ENCODE measurements around the gene NUP107. TPM values are rescaled to one million over a fixed set of nuclear protein-coding genes. Genes with fewer than 3 reads are reported as not detected.

Gene NUP107
- total and polyA plus RNA-seq, 3 experiments from 2014 or later = 25.3 to 132 (median 120) TPM

- Mint-ChIP-seq H3K27me3 (no peaks in the 10 kb centered on the region), H3K4me3 (no peak overlapping the region), H3K9me3 (no peaks in the 10 kb centered on the region), H3K4me1 (no peaks in the 10 kb centered on the region), H3K27ac (no peak overlapping the region), H3K36me3 (peaks cover 0 to 4% (median 0%) of the 10 kb centered on the region in 3 donors)
- H3K4me1 ChIP-seq (ENCODE audit: insufficient read depth, low read length) = no peaks in the 10 kb centered on the region
- H3K36me3 ChIP-seq (ENCODE audit: insufficient read depth, low read length) = no peaks in the 10 kb centered on the region
- DNase-seq = no peak
- H3K4me3 ChIP-seq (ENCODE audit: low read length) = no peak overlapping the region
- H3K27ac ChIP-seq (ENCODE audit: low read depth, low read length) = no peak overlapping the region
- H3K27me3 ChIP-seq (ENCODE audit: insufficient read depth, low read length, poor library complexity, severe bottlenecking) = no peaks in the 10 kb centered on the region
- no peaks in the 10 kb centered on the region for H3K9me3 ChIP-seq (ENCODE audit: low read length)
- ChIA-PET POLR2A (no interaction called here), CTCF (no interaction called here)
Measured at GRCh38 chr12:68788554-68789143, 101.9 kb downstream of the NUP107 start.

- H3K4me3 Mint-ChIP-seq = no peak overlapping the region
- peak overlapping the region in 1 of 8 donors; percentile 33 for H3K27ac Mint-ChIP-seq
- H3K27me3 ChIP-seq (ENCODE audit: insufficient read depth, low read length, poor library complexity, severe bottlenecking) = no peaks in the 10 kb centered on the region
- H3K9me3 Mint-ChIP-seq = no peaks in the 10 kb centered on the region
- H3K9me3 ChIP-seq (ENCODE audit: low read length) = no peaks in the 10 kb centered on the region
- DNase-seq = no peak
- CTCF ChIA-PET = no interaction called here
- H3K36me3 ChIP-seq (ENCODE audit: insufficient read depth, low read length) = no peaks in the 10 kb centered on the region
- H3K4me1 Mint-ChIP-seq = no peaks in the 10 kb centered on the region
- H3K36me3 Mint-ChIP-seq = no peaks in the 10 kb centered on the region
- H3K4me3 ChIP-seq (ENCODE audit: low read length) = no peak overlapping the region
- no peaks in the 10 kb centered on the region for H3K4me1 ChIP-seq (ENCODE audit: insufficient read depth, low read length)
- no peak overlapping the region for H3K27ac ChIP-seq (ENCODE audit: low read depth, low read length)
- POLR2A ChIA-PET = no interaction called here
- no peaks in the 10 kb centered on the region for H3K27me3 Mint-ChIP-seq
Measured at GRCh38 chr12:68789144-68789878, 102.5 kb downstream of the NUP107 start.

GRCh38 chr12:68790081-68790951 is 103.5 kb downstream of the NUP107 start:
- ChIA-PET CTCF (interaction anchor here (1.6 kb wide), 1 partner anchor 17 kb away, joined by 3 read pairs; the partner anchor contains the start of gene MDM2), POLR2A (no interaction called here)
- Mint-ChIP-seq H3K4me1 (no peaks in the 10 kb centered on the region), H3K9me3 (no peaks in the 10 kb centered on the region), H3K4me3 (no peak overlapping the region), H3K27me3 (no peaks in the 10 kb centered on the region), H3K36me3 (no peaks in the 10 kb centered on the region), H3K27ac (no peak overlapping the region)
- H3K27me3 ChIP-seq (ENCODE audit: insufficient read depth, low read length, poor library complexity, severe bottlenecking) = no peaks in the 10 kb centered on the region
- no peak overlapping the region for H3K4me3 ChIP-seq (ENCODE audit: low read length)
- no peaks in the 10 kb centered on the region for H3K4me1 ChIP-seq (ENCODE audit: insufficient read depth, low read length)
- H3K36me3 ChIP-seq (ENCODE audit: insufficient read depth, low read length) = no peaks in the 10 kb centered on the region
- no peak overlapping the region for H3K27ac ChIP-seq (ENCODE audit: low read depth, low read length)
- DNase-seq = no peak
- H3K9me3 ChIP-seq (ENCODE audit: low read length) = no peaks in the 10 kb centered on the region

- H3K36me3 ChIP-seq (ENCODE audit: insufficient read depth, low read length) = no peaks in the 10 kb centered on the region
- H3K27ac ChIP-seq (ENCODE audit: low read depth, low read length) = no peak overlapping the region
- no peak for DNase-seq
- Mint-ChIP-seq H3K4me3 (no peak overlapping the region), H3K9me3 (no peaks in the 10 kb centered on the region), H3K27me3 (no peaks in the 10 kb centered on the region), H3K4me1 (no peaks in the 10 kb centered on the region), H3K27ac (no peak overlapping the region), H3K36me3 (no peaks in the 10 kb centered on the region)
- H3K4me1 ChIP-seq (ENCODE audit: insufficient read depth, low read length) = no peaks in the 10 kb centered on the region
- H3K4me3 ChIP-seq (ENCODE audit: low read length) = no peak overlapping the region
- H3K27me3 ChIP-seq (ENCODE audit: insufficient read depth, low read length, poor library complexity, severe bottlenecking) = no peaks in the 10 kb centered on the region
- CTCF ChIA-PET = interaction anchor here (1.6 kb wide), 1 partner anchor 17 kb away, joined by 3 read pairs; the partner anchor contains the start of gene MDM2
- no peaks in the 10 kb centered on the region for H3K9me3 ChIP-seq (ENCODE audit: low read length)
- POLR2A ChIA-PET = no interaction called here
Measured at GRCh38 chr12:68790952-68791234, 104.1 kb downstream of the NUP107 start.

DNA sequence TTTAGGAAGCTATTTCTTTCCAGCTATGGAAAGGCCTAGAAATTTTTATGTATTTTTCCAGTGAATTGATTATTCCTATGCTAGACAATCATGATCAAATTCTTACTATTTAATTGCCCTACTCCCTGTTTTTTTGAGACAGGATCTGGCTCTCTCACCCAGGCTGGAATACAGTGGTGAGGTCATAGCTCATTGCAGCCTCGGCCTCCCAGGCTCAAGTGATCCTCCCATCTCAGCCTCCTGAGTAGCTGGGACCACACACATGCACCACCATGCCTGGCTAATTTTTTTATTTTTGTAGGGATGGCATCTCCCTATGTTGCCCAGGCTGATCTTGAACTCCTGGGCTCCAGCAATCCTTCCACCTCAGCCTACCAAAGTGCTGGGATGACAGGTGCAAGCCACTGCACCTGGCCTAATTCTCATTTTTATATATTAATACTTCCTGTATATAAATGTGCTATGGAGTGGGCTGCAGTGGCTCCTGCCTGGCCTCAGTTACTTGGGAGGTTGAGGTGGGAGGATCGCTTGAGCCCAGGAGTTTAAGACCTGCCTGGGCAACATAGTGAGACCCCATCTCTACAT is 105.2 kb downstream of the NUP107 start:
- Mint-ChIP-seq H3K27me3 (no peaks in the 10 kb centered on the region), H3K27ac (no peak overlapping the region), H3K4me3 (no peak overlapping the region), H3K4me1 (no peaks in the 10 kb centered on the region), H3K36me3 (no peaks in the 10 kb centered on the region), H3K9me3 (no peaks in the 10 kb centered on the region)
- Histone ChIP-seq H3K27ac (ENCODE audit: low read depth, low read length) (no peak overlapping the region), H3K36me3 (ENCODE audit: insufficient read depth, low read length) (no peaks in the 10 kb centered on the region), H3K4me1 (ENCODE audit: insufficient read depth, low read length) (no peaks in the 10 kb centered on the region), H3K9me3 (ENCODE audit: low read length) (no peaks in the 10 kb centered on the region), H3K27me3 (ENCODE audit: insufficient read depth, low read length, poor library complexity, severe bottlenecking) (no peaks in the 10 kb centered on the region), H3K4me3 (ENCODE audit: low read length) (no peak overlapping the region)
- DNase-seq = no peak
- ChIA-PET CTCF (interaction anchor here (1.6 kb wide), 1 partner anchor 16 kb away, joined by 3 read pairs; the partner anchor contains the start of gene MDM2), POLR2A (no interaction called here)

DNA sequence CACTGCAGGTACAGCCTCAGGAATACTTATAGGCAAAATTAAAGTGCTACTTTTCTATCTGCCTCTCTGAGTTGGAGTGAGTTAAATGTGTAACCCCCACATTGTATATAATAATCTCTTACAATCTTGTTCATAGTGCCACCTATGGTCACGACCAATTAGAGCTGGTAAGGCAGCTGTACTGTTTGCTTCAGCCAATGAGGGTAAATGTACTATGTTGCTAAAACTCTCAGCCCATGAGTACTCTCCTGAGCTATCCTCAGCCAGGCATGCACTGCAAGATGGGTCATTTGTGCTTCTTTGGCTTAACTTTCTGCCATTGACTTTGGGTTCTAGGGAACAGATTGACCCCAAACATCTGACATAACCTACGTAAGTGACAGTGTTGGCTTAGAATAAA is 106.2 kb downstream of the NUP107 start:
- peak in 3 of 5 donors; percentile 5 to 41 (median 33) for DNase-seq
- H3K36me3 Mint-ChIP-seq = no peaks in the 10 kb centered on the region
- POLR2A ChIA-PET = no interaction called here
- no peak overlapping the region for H3K27ac Mint-ChIP-seq
- H3K9me3 Mint-ChIP-seq = no peaks in the 10 kb centered on the region
- H3K27me3 Mint-ChIP-seq = no peaks in the 10 kb centered on the region
- no peaks in the 10 kb centered on the region for H3K27me3 ChIP-seq (ENCODE audit: insufficient read depth, low read length, poor library complexity, severe bottlenecking)
- no peak overlapping the region for H3K4me3 Mint-ChIP-seq
- H3K4me1 ChIP-seq (ENCODE audit: insufficient read depth, low read length) = no peaks in the 10 kb centered on the region
- no peak overlapping the region for H3K27ac ChIP-seq (ENCODE audit: low read depth, low read length)
- CTCF ChIA-PET = interaction anchor here (0.8 kb wide), 1 partner anchor 15 kb away, joined by 4 read pairs; the partner anchor contains the start of gene MDM2
- H3K36me3 ChIP-seq (ENCODE audit: insufficient read depth, low read length) = no peaks in the 10 kb centered on the region
- no peaks in the 10 kb centered on the region for H3K9me3 ChIP-seq (ENCODE audit: low read length)
- no peaks in the 10 kb centered on the region for H3K4me1 Mint-ChIP-seq
- no peak overlapping the region for H3K4me3 ChIP-seq (ENCODE audit: low read length)

DNA sequence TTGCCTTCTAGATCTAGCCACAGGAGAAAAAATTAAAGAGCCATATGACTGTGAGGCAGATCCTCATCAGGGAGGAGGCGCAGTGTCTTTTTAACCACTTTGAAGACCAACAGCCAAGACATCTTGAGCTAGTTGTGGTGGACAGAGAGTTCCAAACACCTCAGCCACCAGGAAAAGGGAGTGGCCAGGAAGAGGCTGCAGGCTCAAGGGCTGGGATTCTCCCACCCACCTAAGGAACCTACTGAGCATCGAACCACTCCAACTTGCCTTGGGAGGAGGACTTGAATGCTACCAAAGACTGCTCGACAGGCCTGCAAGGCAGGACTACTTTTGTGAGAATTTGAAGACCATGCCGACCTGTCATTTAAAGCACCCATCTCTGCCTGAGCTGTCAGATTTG is 106.7 kb downstream of the NUP107 start:
- no peaks in the 10 kb centered on the region for H3K9me3 ChIP-seq (ENCODE audit: low read length)
- H3K36me3 ChIP-seq (ENCODE audit: insufficient read depth, low read length) = no peaks in the 10 kb centered on the region
- H3K27me3 ChIP-seq (ENCODE audit: insufficient read depth, low read length, poor library complexity, severe bottlenecking) = no peaks in the 10 kb centered on the region
- DNase-seq = no peak
- H3K4me3 ChIP-seq (ENCODE audit: low read length) = no peak overlapping the region
- Mint-ChIP-seq H3K27ac (no peak overlapping the region), H3K4me3 (no peak overlapping the region), H3K9me3 (no peaks in the 10 kb centered on the region), H3K4me1 (no peaks in the 10 kb centered on the region), H3K27me3 (no peaks in the 10 kb centered on the region), H3K36me3 (no peaks in the 10 kb centered on the region)
- ChIA-PET POLR2A (no interaction called here), CTCF (interaction anchor here (0.8 kb wide), 1 partner anchor 14 kb away, joined by 4 read pairs; the partner anchor contains the start of gene MDM2)
- no peaks in the 10 kb centered on the region for H3K4me1 ChIP-seq (ENCODE audit: insufficient read depth, low read length)
- no peak overlapping the region for H3K27ac ChIP-seq (ENCODE audit: low read depth, low read length)
